GM19324 (cell line): ENCODE results near the gene SAFB.

Experiments
- ATAC-seq: cut with Tn5 transposase; IDR thresholded peaks from one replicate; pipeline ENCODE4 v1.9.1; 2021; ENCODE audit warnings: mild to moderate bottlenecking, moderate library complexity; ENCODE audit not compliant: unreplicated experiment, low FRiP score

SAFB gene

DNA sequence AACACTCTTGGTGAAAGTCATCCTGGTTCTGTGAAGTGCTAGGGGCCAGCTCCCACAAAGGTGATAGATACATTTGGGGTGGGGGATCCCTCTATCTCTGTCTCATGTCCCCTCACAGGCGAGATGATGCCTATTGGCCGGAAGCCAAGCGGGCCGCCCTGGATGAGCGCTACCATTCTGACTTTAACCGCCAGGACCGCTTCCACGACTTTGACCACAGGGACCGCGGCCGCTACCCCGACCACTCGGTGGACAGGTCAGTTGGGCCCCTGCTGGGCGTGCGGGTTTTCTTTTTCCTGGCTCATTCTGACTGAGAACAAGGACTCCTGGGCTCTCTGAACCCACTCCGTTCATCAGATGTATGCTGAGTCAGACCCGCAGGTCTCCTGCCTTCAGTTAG, 41.0 kb downstream of the SAFB start:
- ATAC-seq = no peak

DNA sequence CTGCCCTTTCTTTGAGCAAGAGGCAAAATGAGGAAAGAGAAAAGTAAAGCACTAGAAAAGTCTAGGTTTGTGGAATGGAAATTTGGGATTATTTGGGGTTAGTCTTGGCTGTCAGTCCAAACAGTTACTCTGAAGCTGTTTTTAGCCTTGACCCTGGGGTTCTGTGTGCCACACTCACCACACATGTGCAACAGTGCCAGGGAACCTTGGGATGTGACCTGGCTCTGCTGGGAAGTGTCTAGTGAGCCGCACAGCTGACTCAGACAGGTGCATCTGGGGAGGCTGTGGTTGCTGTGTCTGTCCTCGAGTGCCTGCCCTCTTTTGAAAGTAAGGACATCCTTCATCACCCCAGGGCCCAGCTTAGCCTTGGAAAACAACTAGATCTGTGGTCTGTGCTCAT, 41.6 kb downstream of the SAFB start:
- no peak for ATAC-seq

DNA sequence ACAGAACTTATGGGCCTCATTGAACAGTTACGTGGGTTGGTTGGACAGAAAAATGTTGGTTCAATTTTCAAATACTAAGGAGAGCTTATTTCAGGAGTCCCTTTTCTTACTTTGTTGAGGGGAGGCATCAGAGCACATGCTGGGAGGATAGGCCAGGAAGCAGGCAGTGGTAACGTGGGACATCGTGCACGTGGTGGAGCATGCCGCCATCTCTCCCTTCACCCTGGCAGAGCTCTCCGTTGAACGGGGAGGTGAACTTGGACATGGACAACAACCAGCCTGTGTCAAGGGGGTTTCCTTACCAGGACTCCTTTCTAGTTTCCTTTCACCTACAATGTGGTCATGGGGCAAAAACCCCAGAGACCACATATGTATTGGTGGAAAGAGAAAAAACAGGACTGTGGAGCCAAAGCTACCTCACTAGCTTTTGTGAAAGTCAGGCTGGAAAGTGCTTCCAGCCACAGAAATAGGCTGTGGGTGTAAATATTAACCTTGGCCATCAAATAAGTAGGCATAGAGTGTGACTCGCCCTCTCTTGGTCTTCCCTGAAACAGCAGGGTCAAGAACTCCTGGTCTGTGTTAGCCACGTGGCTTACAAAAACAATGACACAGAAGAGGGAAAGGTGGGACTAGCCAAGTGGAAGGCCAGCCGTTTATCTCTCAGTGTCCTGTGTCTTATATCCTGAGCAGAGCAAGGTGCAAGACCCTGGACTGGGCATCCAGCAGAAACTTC, 43.1 kb downstream of the SAFB start:
- no peak for ATAC-seq

DNA sequence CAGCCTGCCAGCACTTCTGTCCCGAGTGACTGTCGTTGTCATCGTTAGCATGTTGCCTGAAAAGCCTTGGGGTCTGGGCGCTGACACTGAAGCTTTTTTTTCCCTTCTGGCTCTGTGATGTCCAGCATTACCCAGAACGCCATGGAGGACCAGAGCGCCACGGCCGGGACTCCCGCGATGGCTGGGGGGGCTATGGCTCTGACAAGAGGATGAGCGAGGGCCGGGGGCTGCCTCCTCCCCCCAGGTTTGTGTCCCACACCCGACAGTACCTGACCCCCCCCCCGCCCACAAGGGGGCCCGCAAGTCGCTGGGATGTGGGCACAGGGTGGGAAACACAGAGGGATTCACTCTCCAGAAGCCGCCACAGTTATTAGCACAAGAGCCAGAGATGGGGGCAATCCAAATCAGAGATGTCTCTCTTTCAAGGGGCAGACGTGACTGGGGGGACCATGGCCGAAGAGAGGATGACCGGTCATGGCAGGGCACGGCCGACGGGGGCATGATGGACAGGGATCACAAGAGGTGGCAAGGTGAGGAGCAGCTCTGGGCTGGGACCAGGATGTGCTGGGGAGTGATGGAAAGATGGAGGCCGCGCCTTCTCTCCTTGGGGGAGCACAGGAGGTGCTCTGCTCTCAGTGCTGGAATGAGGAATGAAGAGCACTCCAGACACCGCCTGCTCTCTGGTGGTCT, 44.2 kb downstream of the SAFB start:
- ATAC-seq = no peak

DNA sequence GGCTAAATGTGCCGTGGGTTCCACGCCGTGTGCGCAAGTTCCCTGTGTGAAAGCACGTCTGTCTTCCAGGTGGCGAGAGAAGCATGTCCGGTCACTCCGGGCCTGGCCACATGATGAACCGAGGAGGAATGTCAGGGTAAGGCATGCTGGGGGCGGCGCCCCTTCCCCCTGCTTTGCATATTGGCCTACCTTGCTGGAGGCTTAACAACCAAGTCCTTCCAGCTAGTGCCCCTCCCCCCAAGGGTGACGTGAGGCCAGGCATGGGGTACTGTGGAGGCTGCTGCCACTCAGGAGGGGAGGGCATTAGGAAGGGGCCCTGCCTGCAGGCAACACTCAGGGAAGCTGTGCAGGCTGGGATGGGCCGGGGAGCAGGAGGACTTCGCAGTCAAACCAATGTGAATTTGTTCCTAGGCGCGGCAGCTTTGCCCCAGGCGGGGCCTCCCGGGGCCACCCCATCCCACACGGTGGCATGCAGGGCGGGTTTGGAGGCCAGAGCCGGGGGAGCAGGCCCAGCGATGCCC, 44.9 kb downstream of the SAFB start:
- no peak for ATAC-seq

DNA sequence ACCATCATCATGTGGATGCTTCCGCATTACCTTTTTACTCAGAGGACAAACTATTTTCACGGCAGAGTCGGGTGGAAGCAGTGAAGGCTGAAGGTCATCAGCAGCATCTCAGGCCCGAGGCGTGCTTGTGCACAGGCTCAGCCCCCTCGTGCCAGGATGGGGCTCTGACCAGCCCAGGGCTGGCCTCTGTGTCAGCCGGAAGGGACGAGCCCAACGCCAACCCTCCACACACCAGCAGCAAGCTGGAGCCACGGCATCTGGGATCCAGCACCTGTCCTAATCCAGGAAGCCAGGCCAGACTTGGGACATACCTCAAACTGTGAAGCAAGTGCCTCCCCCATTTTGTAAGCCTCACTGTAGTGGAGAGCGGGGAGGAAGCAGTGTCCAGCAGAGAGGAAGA, 46.3 kb downstream of the SAFB start:
- ATAC-seq = no peak

DNA sequence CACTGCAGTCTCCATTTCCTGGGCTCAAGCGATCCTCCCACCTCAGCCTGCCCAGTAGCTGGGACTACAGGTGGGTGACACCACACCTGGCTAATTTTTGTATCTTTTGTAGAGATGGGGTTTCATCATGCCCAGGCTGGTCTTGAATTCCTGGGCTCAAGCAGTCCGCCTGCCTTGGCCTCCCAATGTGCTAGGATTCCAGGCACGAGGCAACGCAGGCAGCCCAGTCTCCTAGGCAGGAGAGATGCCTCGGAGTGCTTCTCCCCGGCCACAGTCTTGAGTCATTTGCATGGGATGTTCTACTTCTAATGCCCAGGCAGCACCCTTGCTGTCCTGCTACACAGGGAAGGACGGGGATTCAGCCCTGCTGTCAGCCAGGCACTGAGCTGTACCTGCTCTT, 48.7 kb downstream of the SAFB start:
- no peak for ATAC-seq

DNA sequence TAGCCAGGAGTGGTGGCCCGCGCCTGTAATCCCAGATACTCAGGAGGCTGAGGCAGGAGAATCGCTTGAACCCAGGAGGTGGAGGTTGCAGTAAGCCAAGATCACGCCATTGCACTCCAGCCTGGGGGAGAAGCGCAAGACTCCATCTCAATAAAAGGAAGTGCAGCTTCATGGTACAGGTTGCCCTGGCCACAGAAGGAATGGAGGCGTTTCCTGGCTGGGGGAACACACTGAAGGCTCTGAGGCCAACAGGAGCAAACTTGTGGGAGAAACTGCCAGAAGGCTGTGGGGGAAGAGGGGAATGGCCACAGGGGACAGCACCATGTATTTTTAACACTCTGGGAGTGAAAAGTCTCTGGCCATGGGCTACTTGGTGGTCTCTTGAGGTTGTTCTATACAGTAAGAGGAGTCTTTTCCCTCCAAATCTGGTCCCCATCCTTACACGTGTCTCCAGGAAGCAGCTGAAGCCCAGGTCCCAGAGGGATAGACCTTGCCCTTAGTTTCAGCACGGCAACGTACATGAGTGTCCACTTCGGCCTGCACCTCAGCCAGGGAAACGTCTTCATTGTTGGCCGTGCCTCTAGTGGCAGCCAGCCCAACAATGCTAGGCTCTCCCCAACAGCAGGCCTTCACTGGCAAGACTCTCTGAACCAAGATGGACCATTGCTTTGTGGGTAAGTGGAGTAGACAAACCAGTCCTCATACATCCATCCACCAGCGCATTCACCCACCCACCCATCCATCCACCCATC, 50.0 kb downstream of the SAFB start:
- no peak for ATAC-seq

DNA sequence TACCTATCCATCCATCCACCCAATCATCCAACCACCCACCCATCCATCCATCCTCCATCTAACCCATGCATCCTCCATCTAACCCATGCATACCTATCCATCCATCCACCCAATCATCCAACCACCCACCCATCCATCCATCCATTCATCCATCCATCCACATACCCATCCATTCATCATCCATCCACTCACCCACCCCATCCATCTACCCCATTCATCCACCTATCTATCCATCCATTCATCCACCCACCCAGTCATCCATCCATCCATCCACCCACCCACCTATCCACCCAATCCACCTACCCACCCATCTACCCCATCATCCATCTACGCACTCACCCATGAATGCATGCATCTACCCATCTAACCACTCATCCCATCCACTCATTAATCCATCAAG, 50.9 kb downstream of the SAFB start:
- ATAC-seq = no peak

DNA sequence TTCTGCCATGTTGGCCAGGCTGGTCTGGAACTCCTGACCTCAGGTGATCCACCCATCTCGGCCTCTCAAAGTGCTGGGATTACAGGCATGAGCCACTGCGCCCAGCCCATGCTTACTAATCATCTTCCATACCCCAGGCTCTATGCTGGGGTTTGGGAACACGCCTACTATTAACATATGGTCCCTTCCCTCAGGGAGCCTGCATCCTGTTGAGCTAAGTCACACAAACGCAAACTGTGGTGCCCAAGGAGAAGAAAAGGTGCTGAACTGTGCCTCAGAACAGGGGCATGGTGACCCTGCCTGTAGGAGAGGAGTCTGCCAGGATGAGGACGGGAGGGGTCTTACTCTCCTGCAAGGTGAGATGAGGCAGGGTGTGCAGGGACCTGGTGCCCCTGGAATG, 51.8 kb downstream of the SAFB start:
- ATAC-seq = no peak

DNA sequence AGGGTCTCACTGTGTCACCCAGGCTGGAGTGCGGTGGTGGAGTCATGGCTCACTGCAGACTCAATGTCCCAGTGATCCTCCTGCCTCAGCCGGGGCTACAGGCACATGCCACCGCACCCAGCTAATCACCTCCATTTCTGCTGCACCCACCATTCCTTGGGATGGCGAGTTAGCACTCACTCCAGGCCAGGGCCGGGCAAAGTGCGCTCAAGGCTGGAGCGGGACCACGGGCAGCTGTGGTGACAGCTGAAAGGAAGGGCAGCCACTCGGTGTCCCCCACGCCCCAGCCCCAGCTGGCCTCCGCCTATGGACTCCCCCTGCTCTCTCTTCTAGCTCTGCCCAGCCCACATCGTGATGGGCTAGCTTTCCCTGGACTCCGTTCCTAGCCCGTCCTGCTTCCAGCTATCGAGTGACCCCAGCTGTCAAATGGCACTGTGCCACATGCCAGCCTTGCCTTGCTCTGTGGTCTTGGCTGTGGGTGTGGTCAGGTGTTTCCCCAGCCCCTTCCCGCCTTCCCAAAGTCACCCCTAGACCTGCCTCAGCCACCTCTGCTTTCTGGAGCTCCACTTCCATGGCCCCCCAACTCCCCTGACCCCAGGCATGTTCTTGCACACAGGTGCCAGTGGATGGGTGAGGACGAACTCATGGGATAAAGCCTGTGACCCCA, 53.4 kb downstream of the SAFB start:
- ATAC-seq = no peak

DNA sequence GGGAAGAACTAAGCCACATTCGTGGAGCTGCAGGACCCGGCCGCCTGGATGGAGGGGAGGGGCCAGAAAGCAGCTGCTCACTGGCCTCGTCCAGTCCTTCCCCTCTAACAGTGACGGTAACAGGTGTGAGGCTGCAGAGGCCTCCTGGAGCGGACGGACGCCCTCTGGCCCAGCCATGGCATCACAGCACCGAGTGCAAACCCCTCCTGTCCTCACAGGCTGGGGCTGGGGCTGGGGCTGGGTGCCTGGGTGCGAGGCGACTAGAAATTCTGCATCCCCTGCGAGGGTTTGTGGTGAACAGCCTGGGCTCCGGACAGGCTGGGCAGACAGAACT, 53.9 kb downstream of the SAFB start:
- ATAC-seq = no peak

DNA sequence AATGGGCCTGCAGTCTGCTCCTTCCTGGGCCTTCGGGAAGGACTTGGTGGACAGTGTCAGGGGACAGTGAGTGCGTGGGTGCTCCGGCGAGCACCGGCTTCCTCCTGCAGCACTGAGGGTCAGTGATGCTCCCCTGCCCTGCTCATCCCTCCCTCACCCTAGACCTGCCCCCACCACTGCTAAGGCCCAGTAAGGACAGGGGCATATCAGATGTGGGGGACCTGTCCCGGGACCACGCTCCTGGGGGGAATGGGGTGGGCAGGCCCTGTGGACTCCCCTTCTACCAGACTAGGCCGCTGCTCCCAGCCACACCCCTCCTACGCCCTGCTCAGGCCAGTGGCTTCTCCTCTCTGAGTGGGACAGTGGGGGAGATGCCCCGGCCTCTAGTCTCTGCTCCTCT, 54.3 kb downstream of the SAFB start:
- no peak for ATAC-seq

DNA sequence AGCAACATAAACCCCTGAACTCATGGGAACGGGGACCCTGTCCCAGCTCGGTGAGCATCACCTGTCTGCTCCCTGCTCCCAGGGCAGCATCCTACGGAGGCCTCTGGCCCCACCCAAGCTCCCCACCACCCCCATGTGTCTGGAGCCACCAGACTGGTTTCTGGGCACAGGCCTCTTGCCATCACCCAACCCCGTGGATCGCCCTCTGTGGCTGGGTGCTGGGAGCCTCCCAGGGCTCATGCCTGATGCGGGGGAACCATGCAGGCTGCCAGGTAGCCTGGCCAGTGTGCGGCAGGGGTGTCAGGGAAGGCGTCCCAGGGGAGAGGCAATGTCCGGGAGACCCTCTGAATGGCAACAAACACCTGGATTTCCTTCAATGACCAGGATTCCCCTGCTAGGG, 54.7 kb downstream of the SAFB start:
- no peak for ATAC-seq

DNA sequence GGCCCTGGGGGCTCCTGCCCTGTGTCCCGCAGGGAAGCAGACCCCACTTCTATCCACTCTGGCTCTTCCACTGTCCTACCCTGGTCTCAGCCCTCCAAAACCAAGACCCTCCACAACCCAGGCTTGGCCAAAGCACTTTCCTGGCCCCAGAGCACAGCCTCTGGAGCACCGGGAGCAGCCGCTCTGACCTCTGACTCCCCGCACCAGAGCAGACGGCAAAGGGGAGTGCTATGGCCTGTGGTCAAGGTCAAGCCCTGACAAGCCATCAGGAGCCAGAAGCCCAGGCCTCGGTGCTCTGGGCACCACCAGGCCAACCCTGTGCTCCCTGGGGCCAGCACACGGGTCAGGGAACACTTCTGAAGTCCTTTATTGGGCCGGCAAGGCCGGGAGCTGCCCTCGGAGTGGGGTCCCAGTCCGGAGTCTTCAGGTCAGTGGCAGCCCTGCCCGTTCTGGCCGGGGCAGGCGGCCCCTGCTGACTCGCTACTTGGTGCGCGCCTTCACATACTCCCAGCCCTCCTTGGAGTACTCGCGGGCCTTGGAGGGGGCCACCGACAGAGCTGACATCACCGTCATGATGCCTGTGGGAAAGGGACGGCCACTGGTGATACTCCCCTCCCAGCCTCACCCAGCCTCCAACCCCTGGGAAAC, 55.3 kb downstream of the SAFB start:
- no peak for ATAC-seq

DNA sequence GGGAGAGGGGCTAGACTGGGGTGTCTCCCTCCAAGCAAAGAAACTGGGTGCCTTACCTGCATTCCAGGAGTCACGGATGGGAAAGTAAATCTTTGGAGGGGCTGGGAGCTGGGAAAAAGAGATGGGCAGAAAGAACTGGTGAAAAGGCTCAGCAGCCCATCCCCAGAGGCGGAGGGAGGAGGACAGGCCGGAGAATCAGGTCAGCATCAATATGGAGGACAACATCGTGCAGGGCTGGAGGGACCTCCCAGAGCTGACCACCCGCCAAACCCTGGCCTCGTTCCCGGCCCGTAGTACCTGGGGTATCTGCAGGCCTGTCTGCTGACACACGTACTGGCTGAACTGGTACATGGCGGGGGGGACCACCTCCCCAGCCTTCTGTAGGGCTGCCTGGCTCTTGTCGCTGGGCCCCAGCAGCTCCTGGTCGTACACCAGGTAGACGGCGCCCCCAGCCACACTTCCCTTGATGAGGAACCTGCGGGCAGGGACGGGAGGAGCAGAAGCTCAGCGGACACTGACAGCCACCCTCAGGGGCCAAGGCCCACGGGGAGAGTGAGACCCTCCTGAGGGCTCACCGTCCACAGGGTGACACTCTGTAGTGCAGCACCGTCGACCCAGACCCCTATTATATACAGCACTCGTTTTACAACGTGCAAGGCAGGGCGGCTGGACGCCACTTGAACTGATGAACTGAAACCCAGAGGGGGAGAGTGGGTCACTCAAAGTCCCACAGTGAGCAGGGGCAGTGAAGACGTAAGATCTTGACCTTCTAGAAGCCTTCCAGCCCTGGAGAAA, 56.6 kb downstream of the SAFB start:
- ATAC-seq = no peak

DNA sequence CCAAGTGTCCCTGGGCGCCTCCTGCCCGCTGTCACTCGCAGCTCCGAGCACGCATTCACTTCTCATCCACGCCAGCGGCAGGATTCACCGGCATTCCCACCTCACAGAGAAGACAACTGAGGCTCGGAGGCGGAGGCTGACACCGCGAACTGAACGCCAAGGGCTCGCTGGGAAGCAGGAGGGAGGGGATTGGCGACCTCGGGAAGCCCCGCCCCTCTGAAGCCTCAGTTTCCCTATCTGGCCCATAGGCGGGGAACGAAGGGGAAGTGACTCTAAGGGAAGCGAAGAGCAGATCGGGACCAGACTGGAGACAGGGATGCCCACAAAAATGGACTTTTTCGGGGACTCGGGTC, 57.2 kb downstream of the SAFB start:
- ATAC-seq = no peak

DNA sequence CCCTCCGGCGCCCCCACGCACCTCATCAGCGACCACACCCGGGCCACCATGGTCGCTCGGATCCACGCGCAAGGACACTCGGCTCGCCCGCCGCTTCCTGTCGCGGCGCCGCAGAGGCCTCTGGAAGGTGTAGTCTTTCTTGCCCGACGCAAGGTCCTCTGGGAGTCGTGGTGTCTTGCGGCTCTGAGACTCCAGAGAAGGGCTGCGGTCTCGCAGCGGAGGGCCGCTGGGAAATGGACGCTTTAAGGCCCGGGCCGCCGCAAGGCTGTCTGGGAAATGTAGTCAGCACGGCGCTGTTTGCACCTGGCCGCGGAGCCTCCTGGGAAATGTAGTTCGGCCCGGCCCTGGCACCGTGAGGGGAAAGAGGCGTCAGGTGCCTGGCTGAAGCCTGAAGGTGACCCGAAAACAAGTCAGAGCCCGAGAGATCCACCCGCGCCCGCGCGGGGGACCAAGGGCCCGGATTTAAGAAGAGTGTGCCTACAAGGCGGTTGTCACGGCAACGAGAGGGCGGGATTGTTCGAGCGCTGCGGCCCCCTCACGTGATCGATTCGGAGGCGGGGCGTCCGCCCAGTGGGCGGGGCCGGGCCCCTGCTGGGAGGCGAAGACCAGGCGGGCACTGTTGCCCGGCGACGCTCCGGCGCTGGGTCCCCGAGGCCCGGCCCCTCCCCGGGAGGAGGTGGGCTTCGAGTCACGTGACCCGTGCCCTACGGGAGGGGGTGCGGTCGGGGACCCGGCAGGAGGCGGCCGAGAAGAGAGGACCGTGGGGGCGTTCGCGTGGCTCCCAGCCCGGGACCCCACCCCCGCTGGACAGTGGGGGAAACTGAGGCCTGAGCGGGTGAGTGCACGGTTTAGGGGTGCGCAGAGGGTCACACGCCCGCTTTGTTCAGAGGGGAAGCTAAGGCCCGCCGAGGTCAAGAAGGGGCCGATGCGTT, 57.8 kb downstream of the SAFB start, which contains the start of the genes HSD11B1L and MICOS13:
Gene HSD11B1L, plus strand, starts transcription at position 591 of the 932 bp plus-strand sequence. CDS start 3,806 bp downstream, outside the sequence.
Gene MICOS13, minus strand, starts transcription at position 80 of the 932 bp plus-strand sequence. Its CDS starts 30 bp downstream, at position 50.
- ATAC-seq = peak; percentile 88
